GM19463 (cell line): Measurements from ENCODE around the gene ASPRV1.

Experiments
- ATAC-seq: cut with Tn5 transposase; IDR thresholded peaks from one replicate; pipeline ENCODE4 v1.9.1; 2021; ENCODE audit warnings: mild to moderate bottlenecking, moderate library complexity; ENCODE audit not compliant: unreplicated experiment

Gene ASPRV1

GRCh38 chr2:69914164-69914949 lies 47.1 kb downstream of the ASPRV1 start:
- ATAC-seq: peak; percentile 79

- ATAC-seq: no peak
Observed at GRCh38 chr2:69911985-69912563, 49.4 kb downstream of the ASPRV1 start.
